ENCODE results near the gene TMEM252. TPM values are rescaled to one million over a fixed set of nuclear protein-coding genes. Genes with fewer than 3 reads are reported as not detected.

Gene TMEM252
- polyA plus RNA-seq, 1 of the 3 experiments (the other 2 are of a cell fraction), result not detected

DNA sequence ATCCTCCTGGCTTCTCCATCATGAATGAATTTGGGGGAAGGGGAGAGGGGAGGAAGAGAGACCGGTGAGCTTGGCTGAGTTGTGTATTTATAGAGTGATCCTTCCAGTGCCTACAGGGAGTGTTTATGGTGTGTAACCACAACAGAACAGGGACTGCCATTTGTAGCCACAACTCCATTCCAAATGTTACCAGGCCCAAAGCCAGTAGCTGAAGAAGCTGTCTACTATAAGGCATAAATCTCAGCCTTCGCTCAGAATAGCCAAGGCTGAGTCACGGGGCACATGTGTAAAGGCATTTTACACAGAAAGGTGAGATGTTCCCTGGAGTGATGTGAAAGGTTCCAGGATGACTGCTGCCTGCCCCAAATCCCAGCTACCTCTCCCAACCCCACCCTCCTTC lies 2.5 kb downstream of the TMEM252 start (continued):
- TF ChIP-seq FOSL2 (IDR thresholded peaks at IDR 0.05; ENCODE audit: borderline replicate concordance, low read depth) (no peak), RXRA (IDR thresholded peaks at IDR 0.05; ENCODE audit: borderline replicate concordance, low read depth) (no peak), JUND (IDR thresholded peaks at IDR 0.05) (no peak)

DNA sequence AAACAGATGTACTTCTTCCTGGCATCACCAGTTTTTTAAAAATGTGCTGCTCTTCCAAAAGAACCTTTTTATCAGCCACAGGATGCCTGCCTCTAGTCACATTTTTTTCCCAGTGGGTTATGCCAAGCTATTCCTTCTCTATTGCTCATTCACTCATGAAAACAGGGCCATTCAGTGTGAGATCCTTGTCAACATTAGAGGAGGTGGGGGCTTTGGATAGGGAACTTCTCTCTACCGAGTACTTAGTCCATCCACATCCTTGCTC lies 3.1 kb downstream of the TMEM252 start:
- DNase-seq, result no peak
- H2AFZ ChIP-seq (ENCODE audit: low read depth), result no peak overlapping the region
- ChIA-PET CTCF (interaction anchor here (1.1 kb wide), 1 partner anchor 25 kb away, joined by 3 read pairs; no protein-coding TSS in a partner anchor), POLR2A (no interaction called here)
- H4K20me1 ChIP-seq (ENCODE audit: insufficient read depth), result no peaks in the 10 kb centered on the region
- no peak overlapping the region for H3K4me3 ChIP-seq (ENCODE audit: low read depth in 2 of 2, low read length in 1 of 2)
- no peaks in the 10 kb centered on the region for H3K79me2 ChIP-seq (ENCODE audit: insufficient read depth)
- H3K4me2 ChIP-seq, result no peak overlapping the region
- H3K27ac ChIP-seq (ENCODE audit: low read depth in 2 of 2, low read length in 1 of 2), result no peak overlapping the region
- 0% methylated on average over 1 of the region's 1 CpG for WGBS (ENCODE audit: low lambda C conversion rate)
- no peaks in the 10 kb centered on the region for H3K36me3 ChIP-seq (replicated peaks in 1 of 2; ENCODE audit: control insufficient read depth in 1 of 2, insufficient read depth in 2 of 2, low read length in 1 of 2)
- no peaks in the 10 kb centered on the region for H3K4me1 ChIP-seq (ENCODE audit: control insufficient read depth in 1 of 2, insufficient read depth in 2 of 2, low read depth in 1 of 2, low read length in 1 of 2)
- no peaks in the 10 kb centered on the region for H3K27me3 ChIP-seq (ENCODE audit: insufficient read depth)
- no peaks in the 10 kb centered on the region for H3K9me2 ChIP-seq
- H3K9ac ChIP-seq, result no peak overlapping the region
- H3K9me3 ChIP-seq, result no peaks in the 10 kb centered on the region
- TF ChIP-seq RAD21 (IDR thresholded peaks at IDR 0.05; ENCODE audit: low read length), result no peak
- no peak for TF ChIP-seq GABPA (IDR thresholded peaks at IDR 0.05; ENCODE audit: low read depth)
- TF ChIP-seq RFX5 (IDR thresholded peaks at IDR 0.05; ENCODE audit: low read length), result no peak
- no peaks in the 10 kb centered on the region for H3F3A ChIP-seq (replicated peaks; ENCODE audit: insufficient read depth)

DNA sequence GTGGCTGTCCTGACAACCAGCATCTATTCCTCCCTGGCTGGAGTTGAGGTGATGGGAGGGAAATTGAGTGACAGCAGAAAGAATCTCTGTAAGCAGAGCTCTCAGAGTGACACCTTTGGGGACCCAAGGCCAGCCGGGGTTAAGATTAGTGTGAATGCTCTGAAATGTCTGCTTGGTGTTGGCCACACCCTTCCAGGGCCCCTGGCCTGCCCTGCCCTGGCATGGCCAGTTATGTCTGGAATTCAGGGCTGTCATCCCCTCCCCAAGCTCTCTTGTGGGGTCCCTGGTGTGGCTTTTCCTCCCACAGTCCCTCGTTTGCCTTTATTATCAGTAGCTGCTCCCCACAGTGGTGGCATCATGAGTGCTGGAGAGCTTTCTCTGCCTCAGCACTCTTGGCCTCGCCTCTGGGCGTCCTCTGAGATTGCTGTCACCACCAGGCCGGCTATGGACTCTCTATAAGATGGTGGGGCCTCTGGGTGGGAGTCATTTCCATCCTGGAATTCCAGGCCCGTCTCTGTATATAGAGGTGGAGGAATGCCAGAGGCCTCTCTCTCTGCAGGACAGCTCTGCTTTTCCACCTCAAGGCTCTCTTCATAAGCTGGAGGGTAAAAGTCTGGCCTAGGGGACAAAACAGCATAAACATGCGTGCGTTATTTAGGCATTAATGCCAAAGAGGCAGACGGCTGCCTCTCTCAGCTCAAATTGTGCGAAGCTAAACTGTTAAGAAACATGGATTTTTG lies 3.6 kb downstream of the TMEM252 start:
- H3F3A ChIP-seq (replicated peaks; ENCODE audit: insufficient read depth), result no peaks in the 10 kb centered on the region
- H3K27me3 ChIP-seq (ENCODE audit: insufficient read depth), result no peaks in the 10 kb centered on the region
- TF ChIP-seq YY1 (IDR thresholded peaks at IDR 0.05; ENCODE audit: low read depth) (no peak), FOXM1 (IDR thresholded peaks at IDR 0.05; ENCODE audit: low read depth) (no peak), ELF1 (IDR thresholded peaks at IDR 0.05) (no peak), RXRA (IDR thresholded peaks at IDR 0.05; ENCODE audit: borderline replicate concordance, low read depth) (no peak), TAF1 (IDR thresholded peaks at IDR 0.05; ENCODE audit: borderline replicate concordance, low read depth, low read length) (no peak), RFX5 (IDR thresholded peaks at IDR 0.05; ENCODE audit: low read length) (no peak), JUND (IDR thresholded peaks at IDR 0.05) (no peak), NRF1 (IDR thresholded peaks at IDR 0.05; ENCODE audit: low read depth, low read length) (no peak), EZH2phosphoT487 (IDR thresholded peaks at IDR 0.05; ENCODE audit: borderline replicate concordance, low read depth) (no peak), POLR2AphosphoS5 (IDR thresholded peaks at IDR 0.05; ENCODE audit: low read depth, low read length) (no peak)
- TF ChIP-seq, protein P1, sequence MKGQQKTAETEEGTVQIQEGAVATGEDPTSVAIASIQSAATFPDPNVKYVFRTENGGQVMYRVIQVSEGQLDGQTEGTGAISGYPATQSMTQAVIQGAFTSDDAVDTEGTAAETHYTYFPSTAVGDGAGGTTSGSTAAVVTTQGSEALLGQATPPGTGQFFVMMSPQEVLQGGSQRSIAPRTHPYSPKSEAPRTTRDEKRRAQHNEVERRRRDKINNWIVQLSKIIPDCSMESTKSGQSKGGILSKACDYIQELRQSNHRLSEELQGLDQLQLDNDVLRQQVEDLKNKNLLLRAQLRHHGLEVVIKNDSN (IDR thresholded peaks at IDR 0.05; ENCODE audit: borderline replicate concordance, low read depth), result no peak
- TF ChIP-seq, protein P2, sequence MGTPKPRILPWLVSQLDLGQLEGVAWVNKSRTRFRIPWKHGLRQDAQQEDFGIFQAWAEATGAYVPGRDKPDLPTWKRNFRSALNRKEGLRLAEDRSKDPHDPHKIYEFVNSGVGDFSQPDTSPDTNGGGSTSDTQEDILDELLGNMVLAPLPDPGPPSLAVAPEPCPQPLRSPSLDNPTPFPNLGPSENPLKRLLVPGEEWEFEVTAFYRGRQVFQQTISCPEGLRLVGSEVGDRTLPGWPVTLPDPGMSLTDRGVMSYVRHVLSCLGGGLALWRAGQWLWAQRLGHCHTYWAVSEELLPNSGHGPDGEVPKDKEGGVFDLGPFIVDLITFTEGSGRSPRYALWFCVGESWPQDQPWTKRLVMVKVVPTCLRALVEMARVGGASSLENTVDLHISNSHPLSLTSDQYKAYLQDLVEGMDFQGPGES (IDR thresholded peaks at IDR 0.05; ENCODE audit: low read depth, low read length), result no peak
- TF ChIP-seq, protein P3, sequence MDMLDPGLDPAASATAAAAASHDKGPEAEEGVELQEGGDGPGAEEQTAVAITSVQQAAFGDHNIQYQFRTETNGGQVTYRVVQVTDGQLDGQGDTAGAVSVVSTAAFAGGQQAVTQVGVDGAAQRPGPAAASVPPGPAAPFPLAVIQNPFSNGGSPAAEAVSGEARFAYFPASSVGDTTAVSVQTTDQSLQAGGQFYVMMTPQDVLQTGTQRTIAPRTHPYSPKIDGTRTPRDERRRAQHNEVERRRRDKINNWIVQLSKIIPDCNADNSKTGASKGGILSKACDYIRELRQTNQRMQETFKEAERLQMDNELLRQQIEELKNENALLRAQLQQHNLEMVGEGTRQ (IDR thresholded peaks at IDR 0.05; ENCODE audit: borderline replicate concordance, low read depth, low read length), result no peak
- no peak overlapping the region for H2AFZ ChIP-seq (ENCODE audit: low read depth)
- no peaks in the 10 kb centered on the region for H3K4me1 ChIP-seq (ENCODE audit: control insufficient read depth in 1 of 2, insufficient read depth in 2 of 2, low read depth in 1 of 2, low read length in 1 of 2)
- H3K79me2 ChIP-seq (ENCODE audit: insufficient read depth), result no peaks in the 10 kb centered on the region
- no peak overlapping the region for H3K4me2 ChIP-seq
- H3K4me3 ChIP-seq (ENCODE audit: low read depth in 2 of 2, low read length in 1 of 2), result no peak overlapping the region
- no peaks in the 10 kb centered on the region for H3K36me3 ChIP-seq (replicated peaks in 1 of 2; ENCODE audit: control insufficient read depth in 1 of 2, insufficient read depth in 2 of 2, low read length in 1 of 2)
- ChIA-PET CTCF (interaction anchor here (1.1 kb wide), 1 partner anchor 24 kb away, joined by 3 read pairs; no protein-coding TSS in a partner anchor), POLR2A (no interaction called here)
- WGBS (ENCODE audit: low lambda C conversion rate), result 8% methylated on average over 9 of the region's 10 CpGs
- no peak overlapping the region for H3K9ac ChIP-seq
- H3K9me2 ChIP-seq, result no peaks in the 10 kb centered on the region
- H3K9me3 ChIP-seq, result no peaks in the 10 kb centered on the region
- no peak for DNase-seq
- no peaks in the 10 kb centered on the region for H4K20me1 ChIP-seq (ENCODE audit: insufficient read depth)
- no peak overlapping the region for H3K27ac ChIP-seq (ENCODE audit: low read depth in 2 of 2, low read length in 1 of 2)

Data from SK-N-SH (cell line).